Fibroblast of lung (primary cell): ENCODE results near the gene DDAH2.

Experiments
- CTCF ChIP-seq, 2 donors: IDR thresholded peaks in 1 of 2; conservative IDR thresholded peaks in 1 of 2; 1 replicate in 1 of 2; 2 replicates in 1 of 2; pipeline ENCODE4 v1.5.1; 2011 to 2012; ENCODE audit warnings: low read length in 2 of 2, control low read depth in 1 of 2, inconsistent platforms in 1 of 2, low read depth in 1 of 2, mild to moderate bottlenecking in 1 of 2
- EZH2 ChIP-seq: IDR thresholded peaks from 2 replicates; pipeline ENCODE4 v1.5.1; 2012; ENCODE audit warnings: low read length, control low read depth, mild to moderate bottlenecking; ENCODE audit errors: missing control alignments

- peak; percentile 24 to 34 for TF ChIP-seq CTCF (conservative IDR thresholded peaks at IDR 0.05 in 1 of 2, IDR thresholded peaks at IDR 0.05 in 1 of 2; ENCODE audit: low read depth in 1 of 2, low read length in 2 of 2)
- no peak for TF ChIP-seq EZH2
These were observed 9.2 kb upstream of the DDAH2 start for GRCh38 chr6:31737991-31738979.
